Measurements from ENCODE around the gene ZC3H13. TPM values are rescaled to one million over a fixed set of nuclear protein-coding genes. Genes with fewer than 3 reads are reported as not detected.

Gene ZC3H13
- total and polyA plus RNA-seq, 2 of the 8 experiments (the other 6 are each of a cell fraction or from before 2014, with no cell fraction given), result 5.1 to 57.8 TPM

DNA sequence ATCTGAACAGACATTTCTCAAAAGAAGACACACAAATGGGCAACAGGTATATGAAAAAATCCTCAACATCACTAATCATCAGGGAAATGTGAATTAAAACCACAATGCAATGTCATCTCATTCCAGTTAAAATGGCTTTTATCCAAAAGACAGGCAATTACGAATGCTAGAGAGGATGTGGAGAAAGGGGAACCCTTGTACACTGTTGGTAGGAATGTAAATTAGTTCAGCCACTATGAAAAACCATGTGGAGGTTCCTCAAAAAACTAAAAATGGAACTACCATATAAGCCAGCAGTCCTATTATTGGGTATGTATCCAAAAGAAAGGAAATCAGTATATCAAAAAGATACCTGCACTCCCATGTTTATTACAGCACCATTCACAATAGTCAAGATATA lies 24.7 kb upstream of the ZC3H13 start:
- H2AK5ac ChIP-seq (ENCODE audit: low read depth, low read length), result no peak overlapping the region
- H3K9me3 ChIP-seq (ENCODE audit: insufficient read depth in 2 of 2, low read depth in 1 of 2, low read length in 1 of 2), result peaks cover 3 to 4% of the 10 kb centered on the region in 2 experiments; a peak in 1 of 4 replicates
- no peak for FAIRE-seq
- no peak overlapping the region for H3K4me2 ChIP-seq (ENCODE audit: insufficient read depth in 1 of 2, low read depth in 2 of 2, low read length in 2 of 2)
- no peak overlapping the region for H2BK15ac ChIP-seq (ENCODE audit: low read length)
- TF ChIP-seq CBX5 (IDR thresholded peaks at IDR 0.05; ENCODE audit: low read depth, low read length), result no peak
- POLR2A ChIA-PET (ENCODE audit: partially characterized antibody), result no interaction called here
- H4K20me1 ChIP-seq (replicated peaks in 1 of 2; ENCODE audit: control insufficient read depth in 1 of 2, insufficient read depth in 2 of 2, low read length in 2 of 2), result no peaks in the 10 kb centered on the region
- no peak overlapping the region for H4K8ac ChIP-seq (ENCODE audit: extremely low read depth, insufficient read depth, low read length)
- H2BK120ac ChIP-seq (replicated peaks; ENCODE audit: low read depth, low read length), result no peak overlapping the region
- H3K4me3 ChIP-seq (ENCODE audit: extremely low read depth in 1 of 4, insufficient read depth in 2 of 4, low read depth in 3 of 4, low read length in 4 of 4), result no peak overlapping the region
- no peak overlapping the region for H3K56ac ChIP-seq (replicated peaks; ENCODE audit: insufficient read length, low read depth, low read length)
- no peak overlapping the region for H4K5ac ChIP-seq (ENCODE audit: insufficient read length, low read depth, low read length)
- H2BK5ac ChIP-seq (ENCODE audit: low read depth, low read length), result no peak overlapping the region
- no peaks in the 10 kb centered on the region for H3K79me2 ChIP-seq (ENCODE audit: control insufficient read depth in 1 of 2, insufficient read depth in 2 of 2, low read length in 2 of 2)
- no peak overlapping the region for H2AFZ ChIP-seq (ENCODE audit: low read length)
- WGBS, 2 experiments (ENCODE audit: extremely low coverage in 1 of 2, insufficient coverage in 1 of 2, insufficient read length in 1 of 2, insufficient replicate concordance in 2 of 2, low coverage in 1 of 2, low lambda C conversion rate in 2 of 2, missing lambda C conversion rate in 1 of 2), result 90% methylated on average over 1 of the region's 1 CpG; no CpG with 5 or more reads in 1 of the 2 experiments
- H4K91ac ChIP-seq (replicated peaks; ENCODE audit: insufficient read length, low read length), result no peak overlapping the region
- H3K23me2 ChIP-seq (ENCODE audit: low read depth, low read length), result no peaks in the 10 kb centered on the region
- H3K9ac ChIP-seq (replicated peaks in 1 of 4; ENCODE audit: extremely low read depth in 1 of 4, low read depth in 3 of 4, low read length in 3 of 4), result no peak overlapping the region
- no peak overlapping the region for H3K4ac ChIP-seq (replicated peaks; ENCODE audit: insufficient read length, low read depth, low read length)
- no peak overlapping the region for H2BK12ac ChIP-seq (ENCODE audit: low read depth, low read length)
- no peaks in the 10 kb centered on the region for H3K79me1 ChIP-seq (ENCODE audit: low read depth, low read length)
- H2BK20ac ChIP-seq (ENCODE audit: low read length), result no peak overlapping the region
- H3K18ac ChIP-seq (ENCODE audit: extremely low read depth, low read length), result no peak overlapping the region
- H3K14ac ChIP-seq (ENCODE audit: insufficient read length), result no peak overlapping the region
- no peak overlapping the region for H3K27ac ChIP-seq (ENCODE audit: low read depth, low read length)
- no peak for DNase-seq (ENCODE audit: low read depth in 1 of 2, low spot score in 2 of 2)
- H3K23ac ChIP-seq (ENCODE audit: insufficient read length), result no peak overlapping the region
- H3K4me1 ChIP-seq (replicated peaks in 1 of 4; ENCODE audit: control insufficient read depth in 3 of 4, insufficient read depth in 4 of 4, low read length in 3 of 4), result no peaks in the 10 kb centered on the region
- no peaks in the 10 kb centered on the region for H3K36me3 ChIP-seq (ENCODE audit: control insufficient read depth in 2 of 4, insufficient read depth in 4 of 4, low read length in 3 of 4)
- H3K27me3 ChIP-seq (replicated peaks in 1 of 4; ENCODE audit: control insufficient read depth in 3 of 4, extremely low read depth in 1 of 4, insufficient read depth in 3 of 4, low read length in 3 of 4), result no peaks in the 10 kb centered on the region
- CTCF ChIA-PET (ENCODE audit: partially characterized antibody), result no interaction called here

All from H1 (cell line).